SJCRH30 (cell line): ENCODE data around the gene DOCK1. TPM values are rescaled to one million over a fixed set of nuclear protein-coding genes. Genes with fewer than 3 reads are reported as not detected.
A peak's percentile ranks its signal among the peaks of the same experiment; 100 is the strongest.
"Not testable (repeated sequence)": the region's sequence is repeated elsewhere in the genome, so short reads cannot be mapped to it uniquely, and the experiment has no call there.

Experiments
- DNase-seq, 2 experiments: peaks; one replicate each; pipeline ENCODE4 v3.0.0-alpha.2; 2015 to 2020
- H3K27ac ChIP-seq: fragments of 250-450 bp; sonication (Bioruptor Pico); 2 replicates; pipeline ENCODE4 v1.5.1; 2020; ENCODE audit warnings: mild to moderate bottlenecking, moderate library complexity
- H3K27me3 ChIP-seq: fragments of 250-450 bp; sonication (Bioruptor Pico); 2 replicates; pipeline ENCODE4 v1.5.1; 2020; ENCODE audit warnings: mild to moderate bottlenecking, moderate library complexity
- H3K36me3 ChIP-seq: fragments of 250-450 bp; sonication (Bioruptor Pico); 2 replicates; pipeline ENCODE4 v1.5.1; 2020; ENCODE audit warnings: mild to moderate bottlenecking, moderate library complexity
- H3K4me1 ChIP-seq: fragments of 250-450 bp; sonication (Bioruptor Pico); 2 replicates; pipeline ENCODE4 v1.5.1; 2020; ENCODE audit warnings: mild to moderate bottlenecking, moderate library complexity
- H3K4me3 ChIP-seq: fragments of 250-450 bp; sonication (Bioruptor Pico); 2 replicates; pipeline ENCODE4 v1.5.1; 2020; ENCODE audit warnings: mild to moderate bottlenecking, moderate library complexity
- H3K9me3 ChIP-seq: fragments of 250-450 bp; sonication (Bioruptor Pico); replicated peaks from 2 replicates; pipeline ENCODE4 v1.5.1; 2020; ENCODE audit warnings: mild to moderate bottlenecking, moderate library complexity
- total RNA-seq: library from RNA; depleted of rRNA; stranded (reverse); fragments of >200 nt; shearing (Covaris generic); gene quantifications from 2 replicates; pipeline ENCODE4 v1.2.3, GENCODE V29; 2014

Gene DOCK1
- total RNA-seq, 1 experiment from 2014 or later: 53.8 TPM

DNA sequence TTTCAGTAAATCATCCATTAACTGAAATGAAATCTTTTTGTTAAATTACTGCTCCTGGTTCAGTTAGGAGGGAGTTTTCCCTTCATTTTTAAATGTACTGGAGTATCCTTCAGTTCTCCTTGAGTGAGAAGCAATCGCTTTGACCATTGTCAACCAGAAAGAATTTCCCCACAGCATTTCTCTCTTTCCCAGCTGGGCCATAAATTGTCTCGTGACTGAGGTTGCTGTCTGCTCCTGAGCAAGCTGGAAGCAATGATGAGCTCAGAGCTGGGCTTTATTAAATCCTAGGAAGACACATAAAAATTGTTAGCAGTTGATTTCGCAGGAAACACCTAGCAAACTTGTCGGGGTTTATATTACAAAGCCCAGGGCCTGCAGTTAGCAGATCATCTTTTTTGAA, 393.2 kb downstream of the DOCK1 start:
- Histone ChIP-seq H3K9me3 (no peaks in the 10 kb centered on the region), H3K36me3 (no peaks in the 10 kb centered on the region), H3K27me3 (no peaks in the 10 kb centered on the region), H3K27ac (no peak overlapping the region), H3K4me3 (no peak overlapping the region), H3K4me1 (no peaks in the 10 kb centered on the region)
- DNase-seq: no peak

DNA sequence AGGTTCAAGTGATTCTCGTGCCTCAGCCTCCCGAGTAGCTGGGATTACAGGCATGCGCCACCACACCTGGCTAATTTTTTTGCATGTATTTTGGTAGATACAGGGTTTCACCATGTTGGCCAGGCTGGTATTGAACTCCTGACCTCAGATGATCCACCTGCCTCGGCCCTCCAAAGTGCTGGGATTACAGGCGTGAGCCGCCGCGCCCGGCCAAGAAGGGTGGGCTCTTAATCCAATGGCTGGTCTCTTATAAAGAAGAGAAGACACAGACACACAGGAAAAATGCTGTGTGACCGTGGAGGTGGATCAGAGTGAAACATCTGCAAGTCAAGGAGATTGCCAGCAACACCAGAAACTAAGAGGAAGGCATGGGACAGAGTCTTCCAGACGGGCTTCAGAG, 394.0 kb downstream of the DOCK1 start:
- not testable (repeated sequence) for DNase-seq, H3K9me3 ChIP-seq, H3K27ac ChIP-seq, H3K4me3 ChIP-seq, H3K4me1 ChIP-seq, H3K27me3 ChIP-seq, H3K36me3 ChIP-seq

DNA sequence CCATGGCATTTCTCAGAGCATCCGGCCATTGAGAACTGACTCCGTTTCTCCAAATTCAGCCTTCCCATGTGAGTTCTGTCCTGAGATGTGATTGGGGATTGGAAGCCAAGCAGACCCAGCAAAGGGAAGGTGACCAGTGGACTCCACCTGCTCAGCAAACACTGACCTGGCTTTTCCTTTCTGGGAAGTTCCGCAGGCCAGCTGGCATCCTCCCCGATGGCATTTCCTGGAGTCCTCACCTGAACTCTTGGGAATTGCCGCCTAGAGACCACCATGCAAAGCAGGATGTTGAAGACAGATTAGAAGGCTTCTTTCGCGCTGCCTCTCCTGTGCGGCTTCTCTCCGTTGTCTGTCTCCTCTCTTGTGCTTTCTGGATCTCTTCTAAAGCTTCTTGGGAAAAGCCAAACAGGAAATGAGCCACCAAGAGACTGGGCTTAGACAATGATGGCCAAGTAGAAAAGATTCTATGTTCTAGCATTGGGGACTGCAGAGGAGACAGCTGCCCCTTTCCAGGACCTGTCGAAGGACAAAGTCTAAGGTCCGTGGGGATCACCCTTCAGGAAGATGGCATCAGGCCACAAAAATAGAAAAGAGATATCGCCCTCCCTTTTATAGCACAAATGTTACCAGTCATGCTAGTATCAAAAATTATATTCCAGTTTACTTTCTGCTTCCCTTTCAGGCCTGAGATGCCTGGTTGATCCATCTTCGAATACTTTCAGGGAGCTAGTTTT, 394.9 kb downstream of the DOCK1 start:
- Histone ChIP-seq H3K9me3 (no peaks in the 10 kb centered on the region), H3K27me3 (no peaks in the 10 kb centered on the region), H3K27ac (no peak overlapping the region), H3K4me3 (no peak overlapping the region), H3K4me1 (no peaks in the 10 kb centered on the region), H3K36me3 (no peaks in the 10 kb centered on the region)
- no peak for DNase-seq

DNA sequence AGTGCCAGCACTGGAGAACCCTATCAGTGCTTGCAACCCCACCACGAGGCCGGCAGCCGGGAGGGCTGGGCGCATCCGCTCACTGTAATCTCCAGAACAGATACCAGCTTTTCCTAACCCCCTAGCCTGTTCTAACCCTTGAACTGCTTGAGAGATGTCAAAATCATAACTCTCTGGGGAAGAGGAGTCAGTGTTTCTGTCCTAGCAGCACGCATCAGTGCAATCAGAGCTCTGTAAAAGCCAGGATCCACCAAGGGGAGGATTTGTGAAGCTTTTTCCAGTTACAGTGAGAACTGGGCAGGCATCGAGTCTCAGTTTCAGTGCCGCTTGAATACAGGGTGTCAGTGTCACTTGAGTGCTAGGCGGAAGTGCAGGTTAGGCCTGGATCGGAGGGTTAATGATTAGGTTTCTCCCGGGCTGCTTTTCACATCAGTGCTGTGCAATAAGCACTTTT, 395.7 kb downstream of the DOCK1 start:
- Histone ChIP-seq H3K36me3 (no peaks in the 10 kb centered on the region), H3K4me1 (no peaks in the 10 kb centered on the region), H3K9me3 (no peaks in the 10 kb centered on the region), H3K27me3 (no peaks in the 10 kb centered on the region), H3K27ac (no peak overlapping the region), H3K4me3 (no peak overlapping the region)
- DNase-seq: no peak

DNA sequence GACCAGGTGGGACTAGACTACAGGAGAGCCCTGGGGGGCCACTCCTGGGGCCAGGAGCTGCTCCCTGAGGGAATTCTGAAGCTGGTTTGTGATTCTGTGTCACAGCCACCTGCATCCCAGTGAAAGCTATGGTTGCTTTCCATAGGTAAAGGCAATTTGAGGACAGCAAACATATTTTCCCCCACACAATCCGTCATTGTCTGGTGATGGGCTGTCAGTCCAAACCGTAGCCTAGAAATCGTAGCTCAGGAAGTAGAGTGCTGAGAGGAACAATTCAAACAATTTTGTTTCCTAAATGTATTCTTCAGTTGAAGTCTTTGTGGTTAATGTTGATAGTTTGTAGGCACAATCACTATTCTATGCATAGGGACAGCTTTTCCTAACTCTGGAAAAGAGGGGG, 397.1 kb downstream of the DOCK1 start:
- DNase-seq: no peak
- Histone ChIP-seq H3K4me3 (no peak overlapping the region), H3K27me3 (no peaks in the 10 kb centered on the region), H3K9me3 (no peaks in the 10 kb centered on the region), H3K4me1 (no peaks in the 10 kb centered on the region), H3K27ac (no peak overlapping the region), H3K36me3 (no peaks in the 10 kb centered on the region)

DNA sequence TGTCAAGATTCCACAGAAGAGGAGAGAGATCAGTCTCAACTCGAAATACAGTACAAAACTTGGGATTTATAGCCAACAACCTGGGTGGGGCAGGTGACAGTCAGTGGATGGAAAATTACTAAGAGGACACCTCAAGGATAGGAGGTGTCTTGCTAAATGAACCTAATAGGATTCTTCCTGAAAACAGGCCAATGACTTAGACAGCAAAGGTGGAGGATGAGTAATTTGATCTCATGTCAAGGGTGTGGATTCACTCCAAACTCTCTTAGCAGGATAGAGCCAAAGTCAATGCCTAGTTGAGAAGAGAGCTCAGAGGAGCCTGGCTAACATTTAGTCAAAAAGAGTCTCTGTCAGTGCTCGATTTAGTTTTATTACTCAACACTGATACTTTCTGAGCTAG, 397.9 kb downstream of the DOCK1 start:
- no peaks in the 10 kb centered on the region for H3K4me1 ChIP-seq
- no peaks in the 10 kb centered on the region for H3K27me3 ChIP-seq
- no peak overlapping the region for H3K4me3 ChIP-seq
- no peak overlapping the region for H3K27ac ChIP-seq
- no peaks in the 10 kb centered on the region for H3K36me3 ChIP-seq
- DNase-seq: no peak
- no peaks in the 10 kb centered on the region for H3K9me3 ChIP-seq

DNA sequence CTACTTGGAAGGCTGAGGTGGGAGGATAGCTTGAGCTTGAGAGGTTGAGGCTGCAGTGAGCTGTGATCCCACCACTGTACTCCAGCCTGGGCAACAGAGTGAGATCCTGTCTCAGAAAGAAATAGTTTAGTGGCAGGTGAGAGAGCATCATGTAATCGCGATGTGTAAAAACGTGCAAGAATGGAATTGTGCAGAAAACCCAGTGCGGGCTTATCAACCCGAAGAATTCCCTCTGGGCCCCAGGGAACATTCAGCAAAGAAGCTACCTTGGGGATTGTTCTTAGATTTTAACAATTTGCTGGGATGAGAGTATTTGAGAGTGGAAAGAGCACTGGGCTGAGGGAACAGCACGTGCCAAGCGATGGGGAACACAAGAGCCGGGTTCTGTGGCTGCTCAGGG, 398.5 kb downstream of the DOCK1 start:
- DNase-seq: no peak
- H3K9me3 ChIP-seq: no peaks in the 10 kb centered on the region
- no peaks in the 10 kb centered on the region for H3K27me3 ChIP-seq
- H3K4me1 ChIP-seq: no peaks in the 10 kb centered on the region
- H3K36me3 ChIP-seq: no peaks in the 10 kb centered on the region
- H3K4me3 ChIP-seq: no peak overlapping the region
- no peak overlapping the region for H3K27ac ChIP-seq

DNA sequence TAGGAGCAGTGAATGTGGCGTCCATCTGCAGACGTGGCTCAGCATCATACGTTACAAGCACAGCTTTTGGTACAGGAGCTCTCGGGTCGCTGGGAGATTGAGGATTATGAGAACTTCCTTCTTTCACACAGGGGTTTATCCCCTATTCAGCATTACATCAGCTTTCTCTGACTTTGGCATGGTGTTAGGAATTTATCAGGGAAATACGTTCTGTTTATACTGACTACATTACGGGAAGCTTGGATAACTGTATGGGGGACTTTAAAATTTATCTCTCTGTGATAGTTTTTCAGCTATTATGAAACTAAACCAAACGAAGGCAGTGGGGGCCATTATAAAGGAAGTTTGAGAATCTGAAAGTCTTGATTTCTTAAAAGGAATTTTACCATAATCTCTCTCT, 401.3 kb downstream of the DOCK1 start:
- Histone ChIP-seq H3K27me3 (no peaks in the 10 kb centered on the region), H3K4me3 (no peak overlapping the region), H3K27ac (no peak overlapping the region), H3K36me3 (no peaks in the 10 kb centered on the region), H3K9me3 (no peaks in the 10 kb centered on the region), H3K4me1 (no peaks in the 10 kb centered on the region)
- peak in 1 of 2 experiments; percentile 26 for DNase-seq

DNA sequence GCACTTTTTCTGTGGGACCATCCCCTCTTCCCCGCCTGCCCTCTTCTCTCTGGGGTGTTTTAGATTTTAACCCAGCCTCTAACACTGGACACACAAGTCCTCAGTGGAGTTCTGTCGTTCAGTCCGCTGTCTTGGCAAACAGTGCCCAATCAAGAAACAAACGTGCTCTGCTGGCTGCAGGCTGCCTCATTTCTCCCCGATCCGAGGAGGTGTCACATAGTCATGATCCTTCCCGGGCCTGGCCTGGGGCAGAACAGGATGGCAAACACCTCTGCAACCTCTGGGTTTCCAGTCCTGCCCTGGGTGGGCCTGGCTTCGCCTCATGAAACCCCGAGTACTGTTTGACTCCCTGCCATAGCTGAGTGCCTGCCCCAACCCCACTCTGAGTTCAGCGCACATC, 402.1 kb downstream of the DOCK1 start:
- H3K4me1 ChIP-seq: no peaks in the 10 kb centered on the region
- no peaks in the 10 kb centered on the region for H3K9me3 ChIP-seq
- no peak for DNase-seq
- H3K36me3 ChIP-seq: no peaks in the 10 kb centered on the region
- no peak overlapping the region for H3K27ac ChIP-seq
- no peak overlapping the region for H3K4me3 ChIP-seq
- no peaks in the 10 kb centered on the region for H3K27me3 ChIP-seq

DNA sequence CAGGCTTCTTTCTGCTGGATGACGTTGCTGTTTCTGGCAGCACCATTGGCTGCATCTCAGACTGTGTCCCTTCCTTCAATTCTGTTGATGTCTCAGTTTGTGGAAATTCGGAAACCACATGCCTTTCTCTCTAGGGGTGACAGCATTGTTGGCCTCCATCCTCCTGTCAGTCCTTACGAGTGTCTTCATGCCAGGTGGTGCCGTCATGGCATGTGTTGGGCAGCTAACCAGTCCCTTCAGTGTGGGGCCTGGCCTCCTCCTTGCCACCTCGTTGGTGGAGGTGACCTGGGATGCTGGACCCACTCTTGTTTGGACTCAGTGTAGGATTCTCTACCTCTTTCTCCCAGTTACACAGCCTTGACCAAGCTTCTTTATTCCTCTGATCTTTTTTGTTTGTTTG, 402.8 kb downstream of the DOCK1 start:
- H3K9me3 ChIP-seq: no peaks in the 10 kb centered on the region
- no peaks in the 10 kb centered on the region for H3K36me3 ChIP-seq
- no peaks in the 10 kb centered on the region for H3K27me3 ChIP-seq
- no peak overlapping the region for H3K4me3 ChIP-seq
- H3K27ac ChIP-seq: no peak overlapping the region
- DNase-seq: no peak
- H3K4me1 ChIP-seq: no peaks in the 10 kb centered on the region

DNA sequence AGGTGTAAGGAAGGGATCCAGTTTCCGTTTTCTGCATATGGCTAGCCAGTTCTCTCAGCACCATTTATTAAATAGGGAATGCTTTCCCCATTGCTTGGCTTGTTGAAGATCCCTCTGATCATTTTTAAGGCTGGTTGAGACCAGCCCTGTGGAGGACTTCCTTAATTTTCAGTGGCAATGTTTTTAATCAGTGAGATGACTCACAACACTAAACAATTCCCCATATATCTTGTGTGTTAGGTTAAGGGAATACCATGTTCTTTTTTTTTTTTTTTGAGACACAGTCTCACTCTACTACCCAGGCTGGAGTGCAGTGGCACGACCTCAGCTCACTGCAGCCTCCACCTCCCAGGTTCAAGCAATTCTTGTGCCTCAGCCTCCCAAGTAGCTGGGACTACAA, 404.4 kb downstream of the DOCK1 start:
- not testable (repeated sequence) for H3K27me3 ChIP-seq, H3K27ac ChIP-seq, H3K9me3 ChIP-seq, DNase-seq, H3K36me3 ChIP-seq, H3K4me3 ChIP-seq
- peaks cover 12% of the 10 kb centered on the region for H3K4me1 ChIP-seq

DNA sequence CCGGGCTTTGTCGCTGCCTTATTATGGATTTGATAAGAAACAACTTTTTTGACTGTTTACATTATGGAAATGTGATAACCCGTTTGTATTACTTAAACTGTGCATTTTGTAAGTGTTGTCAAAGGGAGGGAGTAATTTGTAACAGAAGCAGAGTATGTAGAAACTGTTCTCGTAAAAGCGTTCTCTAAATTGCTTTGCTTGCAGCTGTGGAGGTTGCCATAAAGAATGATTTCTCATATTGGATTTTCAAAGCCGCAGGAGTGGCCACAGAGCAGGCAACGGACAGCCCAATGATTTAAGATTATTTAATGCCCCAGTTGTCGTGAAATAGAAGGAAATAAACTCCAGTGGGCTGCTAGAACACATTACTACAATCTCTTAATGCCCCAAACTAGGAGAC, 405.2 kb downstream of the DOCK1 start:
- DNase-seq: no peak
- peaks cover 20% of the 10 kb centered on the region for H3K4me1 ChIP-seq
- no peaks in the 10 kb centered on the region for H3K36me3 ChIP-seq
- no peak overlapping the region for H3K27ac ChIP-seq
- no peak overlapping the region for H3K4me3 ChIP-seq
- no peaks in the 10 kb centered on the region for H3K9me3 ChIP-seq
- no peaks in the 10 kb centered on the region for H3K27me3 ChIP-seq

DNA sequence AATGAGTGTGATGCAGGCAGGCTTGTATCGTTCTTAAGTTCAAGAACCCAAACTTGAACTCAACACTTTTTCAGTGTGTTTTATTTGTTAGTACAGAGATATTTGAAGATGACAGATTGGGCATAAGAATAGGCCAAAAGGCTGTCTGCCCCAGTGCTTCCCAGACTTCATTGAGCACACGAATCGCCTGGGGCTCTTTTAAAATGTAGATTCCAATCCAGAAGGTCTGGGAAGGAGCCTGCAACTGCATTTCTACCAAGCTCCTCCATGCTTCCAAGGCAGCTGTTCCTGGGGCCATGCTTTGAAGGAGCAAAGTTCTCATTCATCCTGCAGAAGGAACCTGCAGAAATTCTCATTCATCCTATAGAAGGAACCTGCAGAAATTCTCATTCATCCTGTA, 405.7 kb downstream of the DOCK1 start:
- no peaks in the 10 kb centered on the region for H3K27me3 ChIP-seq
- no peaks in the 10 kb centered on the region for H3K36me3 ChIP-seq
- H3K4me3 ChIP-seq: no peak overlapping the region
- H3K27ac ChIP-seq: no peak overlapping the region
- no peak for DNase-seq
- H3K9me3 ChIP-seq: no peaks in the 10 kb centered on the region
- H3K4me1 ChIP-seq: peaks cover 20% of the 10 kb centered on the region

DNA sequence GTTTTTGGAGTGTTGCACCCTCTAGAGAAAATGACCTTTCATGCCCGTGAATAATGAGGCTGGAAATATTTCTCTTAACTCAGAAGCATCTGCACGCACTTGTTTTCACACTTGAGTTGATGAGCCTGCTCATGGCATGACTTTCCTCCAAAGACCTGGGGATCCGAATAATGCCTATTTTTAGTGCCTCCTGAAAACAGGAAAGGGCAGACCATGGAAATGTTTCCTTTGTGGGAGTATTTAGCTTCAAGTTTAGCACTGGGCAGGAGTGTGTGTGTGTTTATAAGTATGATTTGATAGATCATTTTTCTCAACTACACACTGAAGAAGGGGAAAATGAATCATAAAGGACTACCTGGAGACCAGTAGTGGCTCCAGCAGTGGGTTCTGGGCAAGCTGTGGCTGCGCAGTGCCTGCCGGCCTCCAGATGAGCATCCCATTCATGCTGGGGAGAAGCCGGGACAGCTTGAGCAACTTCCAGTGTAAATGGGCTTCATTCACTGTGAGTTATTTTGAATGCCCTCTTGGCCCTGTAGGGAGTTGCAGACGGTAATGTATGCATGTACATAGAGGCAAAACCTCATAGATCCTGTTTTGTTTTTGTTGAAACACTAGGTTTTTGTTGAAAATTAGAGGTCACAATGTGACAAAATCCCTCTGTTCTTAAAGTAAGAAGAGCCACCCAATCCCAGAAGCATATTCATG, 408.9 kb downstream of the DOCK1 start:
- no peak for DNase-seq
- H3K4me3 ChIP-seq: no peak overlapping the region
- no peaks in the 10 kb centered on the region for H3K36me3 ChIP-seq
- H3K27me3 ChIP-seq: no peaks in the 10 kb centered on the region
- no peaks in the 10 kb centered on the region for H3K9me3 ChIP-seq
- H3K27ac ChIP-seq: peak overlapping the region; percentile 87
- H3K4me1 ChIP-seq: peaks cover 20% of the 10 kb centered on the region

DNA sequence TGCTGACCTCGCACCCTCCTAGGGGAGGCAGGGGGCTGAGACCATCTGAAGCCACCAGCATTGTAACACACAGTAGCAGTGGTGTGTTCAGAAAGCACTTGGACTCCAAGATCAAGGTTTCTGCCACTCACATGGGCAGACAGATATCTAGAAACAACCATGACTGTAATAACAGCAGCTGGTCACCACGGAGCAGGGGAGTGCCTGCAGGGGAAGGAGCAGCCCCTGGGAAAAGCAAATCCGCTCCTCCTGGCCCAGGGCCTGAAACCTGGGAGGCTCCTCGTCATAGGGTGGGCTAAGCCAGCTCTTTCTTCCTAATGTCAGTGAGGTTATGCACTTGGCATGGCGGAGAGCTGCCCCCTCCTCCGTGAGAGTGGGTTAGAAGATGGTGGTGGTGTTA, 409.6 kb downstream of the DOCK1 start:
- Histone ChIP-seq H3K9me3 (no peaks in the 10 kb centered on the region), H3K36me3 (no peaks in the 10 kb centered on the region), H3K27ac (peak overlapping the region; percentile 87), H3K4me1 (peaks cover 20% of the 10 kb centered on the region), H3K4me3 (no peak overlapping the region), H3K27me3 (no peaks in the 10 kb centered on the region)
- DNase-seq: peak; percentile 78 to 84

DNA sequence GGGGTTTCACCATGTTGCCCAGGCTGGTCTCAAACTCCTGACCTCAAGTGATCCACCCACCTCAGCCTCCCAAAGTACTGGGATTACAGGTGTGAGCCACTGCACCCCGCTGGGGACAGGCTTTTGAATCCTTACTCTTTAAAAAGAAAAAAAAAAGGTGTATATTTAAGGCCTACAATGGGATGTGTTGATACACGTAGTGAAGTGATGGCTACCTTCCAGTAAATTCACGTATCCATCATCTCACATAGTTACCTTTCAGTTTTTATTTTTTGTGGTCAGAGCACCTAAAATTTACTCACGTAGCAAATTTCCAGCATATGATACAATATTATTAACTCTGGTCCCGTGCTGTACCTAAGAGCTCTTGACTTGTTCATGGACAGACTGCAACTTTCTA, 410.7 kb downstream of the DOCK1 start:
- peaks cover 20% of the 10 kb centered on the region for H3K4me1 ChIP-seq
- H3K4me3 ChIP-seq: no peak overlapping the region
- no peaks in the 10 kb centered on the region for H3K27me3 ChIP-seq
- H3K27ac ChIP-seq: no peak overlapping the region
- no peak for DNase-seq
- no peaks in the 10 kb centered on the region for H3K9me3 ChIP-seq
- no peaks in the 10 kb centered on the region for H3K36me3 ChIP-seq
